ENCODE results near the gene CFAP46. TPM values are rescaled to one million over a fixed set of nuclear protein-coding genes. Genes with fewer than 3 reads are reported as not detected.

Gene CFAP46
- total and polyA plus RNA-seq, 10 of the 15 experiments (the other 5 are each of a cell fraction or from before 2014, with no cell fraction given) = 0.01 to 0.18 (median 0.03) TPM; not detected in 7

DNA sequence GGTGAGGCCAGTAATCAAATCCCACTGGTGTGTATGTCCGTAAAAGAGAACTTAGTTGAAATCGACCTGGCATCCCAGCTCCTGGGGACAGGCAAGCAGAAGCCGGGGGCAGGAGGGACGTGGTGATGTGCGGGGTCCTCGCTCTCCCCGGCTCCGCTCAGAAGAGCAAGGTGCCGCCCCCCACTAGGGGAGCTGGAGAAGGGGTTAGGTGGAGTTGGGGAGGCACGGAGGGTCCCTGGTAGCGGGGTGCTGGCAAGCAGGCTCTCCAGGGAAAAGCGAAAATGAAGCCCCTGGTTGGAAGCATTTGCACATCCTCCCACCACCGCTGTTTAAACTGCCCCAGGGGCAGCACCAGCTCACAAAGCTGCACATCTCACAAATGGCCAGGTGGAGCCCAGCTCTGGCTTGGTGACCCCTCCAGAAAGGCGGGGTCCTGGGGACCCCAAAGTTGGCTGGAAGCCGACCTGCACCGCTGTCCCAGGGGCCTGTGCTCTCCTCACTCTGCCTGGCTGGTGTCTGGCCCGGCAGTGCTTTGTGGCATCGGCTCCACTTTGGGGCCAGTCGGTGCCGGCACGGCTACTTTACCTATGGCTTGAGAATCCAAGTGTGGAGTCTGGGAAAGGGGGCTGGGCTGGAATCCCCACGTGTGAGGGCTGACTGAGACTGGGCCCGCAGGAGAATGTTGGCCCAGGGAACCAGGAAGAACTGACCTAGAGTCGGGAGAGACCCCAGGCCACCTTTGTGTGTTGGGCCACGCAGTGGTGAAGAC is 2.9 kb upstream of the CFAP46 start:
- peaks cover 0 to 2% of the 10 kb centered on the region in 2 experiments; a peak in 2 of 4 replicates for H3K27me3 ChIP-seq (replicated peaks in 1 of 2; ENCODE audit: control insufficient read depth in 2 of 2, insufficient read depth in 2 of 2, low read length in 1 of 2)
- RAD21 ChIA-PET (ENCODE audit: unreplicated experiment) = no interaction called here
- no peak overlapping the region for H3K4me2 ChIP-seq (ENCODE audit: control insufficient read depth, insufficient read depth)
- BruUV-seq (replicated peaks) = no TSS peak
- SMC1A ChIA-PET (ENCODE audit: uncharacterized antibody, unreplicated experiment) = no interaction called here
- no peaks in the 10 kb centered on the region for H3K79me2 ChIP-seq (ENCODE audit: control insufficient read depth, insufficient read depth, low read length)
- intact Hi-C loops (cut with micrococcal nuclease; ENCODE audit: unreplicated experiment) (no loop called here), in situ Hi-C loops (cut with MboI) (no loop called here)
- CTCF ChIA-PET = no interaction called here
- no peak for FAIRE-seq
- H3K36me3 ChIP-seq (ENCODE audit: control insufficient read depth in 2 of 2, insufficient read depth in 2 of 2, low read length in 1 of 2) = no peaks in the 10 kb centered on the region
- no peak for DNase-seq (ENCODE audit: low read depth, low spot score)
- ATAC-seq = no peak
- no peak overlapping the region for H3K27ac ChIP-seq (ENCODE audit: control insufficient read depth, insufficient read depth)
- no peaks in the 10 kb centered on the region for H4K20me1 ChIP-seq (ENCODE audit: control insufficient read depth, insufficient read depth)
- TF ChIP-seq, protein P1, sequence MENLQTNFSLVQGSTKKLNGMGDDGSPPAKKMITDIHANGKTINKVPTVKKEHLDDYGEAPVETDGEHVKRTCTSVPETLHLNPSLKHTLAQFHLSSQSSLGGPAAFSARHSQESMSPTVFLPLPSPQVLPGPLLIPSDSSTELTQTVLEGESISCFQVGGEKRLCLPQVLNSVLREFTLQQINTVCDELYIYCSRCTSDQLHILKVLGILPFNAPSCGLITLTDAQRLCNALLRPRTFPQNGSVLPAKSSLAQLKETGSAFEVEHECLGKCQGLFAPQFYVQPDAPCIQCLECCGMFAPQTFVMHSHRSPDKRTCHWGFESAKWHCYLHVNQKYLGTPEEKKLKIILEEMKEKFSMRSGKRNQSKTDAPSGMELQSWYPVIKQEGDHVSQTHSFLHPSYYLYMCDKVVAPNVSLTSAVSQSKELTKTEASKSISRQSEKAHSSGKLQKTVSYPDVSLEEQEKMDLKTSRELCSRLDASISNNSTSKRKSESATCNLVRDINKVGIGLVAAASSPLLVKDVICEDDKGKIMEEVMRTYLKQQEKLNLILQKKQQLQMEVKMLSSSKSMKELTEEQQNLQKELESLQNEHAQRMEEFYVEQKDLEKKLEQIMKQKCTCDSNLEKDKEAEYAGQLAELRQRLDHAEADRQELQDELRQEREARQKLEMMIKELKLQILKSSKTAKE (IDR thresholded peaks at IDR 0.05; ENCODE audit: low read depth, poor library complexity, severe bottlenecking) = no peak
- no peak for TF ChIP-seq RELA (IDR thresholded peaks at IDR 0.05; ENCODE audit: borderline replicate concordance, partially characterized antibody)
- TF ChIP-seq CHD2 (IDR thresholded peaks at IDR 0.05; ENCODE audit: borderline replicate concordance, low read depth, low read length) = no peak
- TF ChIP-seq, protein P2, sequence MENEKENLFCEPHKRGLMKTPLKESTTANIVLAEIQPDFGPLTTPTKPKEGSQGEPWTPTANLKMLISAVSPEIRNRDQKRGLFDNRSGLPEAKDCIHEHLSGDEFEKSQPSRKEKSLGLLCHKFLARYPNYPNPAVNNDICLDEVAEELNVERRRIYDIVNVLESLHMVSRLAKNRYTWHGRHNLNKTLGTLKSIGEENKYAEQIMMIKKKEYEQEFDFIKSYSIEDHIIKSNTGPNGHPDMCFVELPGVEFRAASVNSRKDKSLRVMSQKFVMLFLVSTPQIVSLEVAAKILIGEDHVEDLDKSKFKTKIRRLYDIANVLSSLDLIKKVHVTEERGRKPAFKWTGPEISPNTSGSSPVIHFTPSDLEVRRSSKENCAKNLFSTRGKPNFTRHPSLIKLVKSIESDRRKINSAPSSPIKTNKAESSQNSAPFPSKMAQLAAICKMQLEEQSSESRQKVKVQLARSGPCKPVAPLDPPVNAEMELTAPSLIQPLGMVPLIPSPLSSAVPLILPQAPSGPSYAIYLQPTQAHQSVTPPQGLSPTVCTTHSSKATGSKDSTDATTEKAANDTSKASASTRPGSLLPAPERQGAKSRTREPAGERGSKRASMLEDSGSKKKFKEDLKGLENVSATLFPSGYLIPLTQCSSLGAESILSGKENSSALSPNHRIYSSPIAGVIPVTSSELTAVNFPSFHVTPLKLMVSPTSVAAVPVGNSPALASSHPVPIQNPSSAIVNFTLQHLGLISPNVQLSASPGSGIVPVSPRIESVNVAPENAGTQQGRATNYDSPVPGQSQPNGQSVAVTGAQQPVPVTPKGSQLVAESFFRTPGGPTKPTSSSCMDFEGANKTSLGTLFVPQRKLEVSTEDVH (IDR thresholded peaks at IDR 0.05; ENCODE audit: low read depth, partially characterized antibody) = no peak
- TF ChIP-seq, protein P3, sequence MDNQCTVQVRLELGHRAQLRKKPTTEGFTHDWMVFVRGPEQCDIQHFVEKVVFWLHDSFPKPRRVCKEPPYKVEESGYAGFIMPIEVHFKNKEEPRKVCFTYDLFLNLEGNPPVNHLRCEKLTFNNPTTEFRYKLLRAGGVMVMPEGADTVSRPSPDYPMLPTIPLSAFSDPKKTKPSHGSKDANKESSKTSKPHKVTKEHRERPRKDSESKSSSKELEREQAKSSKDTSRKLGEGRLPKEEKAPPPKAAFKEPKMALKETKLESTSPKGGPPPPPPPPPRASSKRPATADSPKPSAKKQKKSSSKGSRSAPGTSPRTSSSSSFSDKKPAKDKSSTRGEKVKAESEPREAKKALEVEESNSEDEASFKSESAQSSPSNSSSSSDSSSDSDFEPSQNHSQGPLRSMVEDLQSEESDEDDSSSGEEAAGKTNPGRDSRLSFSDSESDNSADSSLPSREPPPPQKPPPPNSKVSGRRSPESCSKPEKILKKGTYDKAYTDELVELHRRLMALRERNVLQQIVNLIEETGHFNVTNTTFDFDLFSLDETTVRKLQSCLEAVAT (IDR thresholded peaks at IDR 0.05) = no peak
- no peak overlapping the region for H3K9ac ChIP-seq (ENCODE audit: control insufficient read depth, insufficient read depth, low read length)
- H2AFZ ChIP-seq (ENCODE audit: control insufficient read depth, low read depth, low read length) = no peak overlapping the region
- POLR2A ChIA-PET = no interaction called here
- H3K4me1 ChIP-seq (ENCODE audit: control insufficient read depth, insufficient read depth, low read length) = peaks cover 6% of the 10 kb centered on the region; the same call in 1 of the 2 replicates
- WGBS (ENCODE audit: insufficient coverage, insufficient replicate concordance, low lambda C conversion rate, missing lambda C conversion rate) = 45% methylated on average over 25 of the region's 25 CpGs
- H3K4me3 ChIP-seq = no peak overlapping the region
- H3K9me3 ChIP-seq (replicated peaks; ENCODE audit: control insufficient read depth, insufficient read depth, low read length) = no peaks in the 10 kb centered on the region
